ENCODE measurements around the gene PTGR3.

GRCh38 chr18:75203416-75204268 lies 5.3 kb downstream of the PTGR3 start:
- TF ChIP-seq, protein P1, sequence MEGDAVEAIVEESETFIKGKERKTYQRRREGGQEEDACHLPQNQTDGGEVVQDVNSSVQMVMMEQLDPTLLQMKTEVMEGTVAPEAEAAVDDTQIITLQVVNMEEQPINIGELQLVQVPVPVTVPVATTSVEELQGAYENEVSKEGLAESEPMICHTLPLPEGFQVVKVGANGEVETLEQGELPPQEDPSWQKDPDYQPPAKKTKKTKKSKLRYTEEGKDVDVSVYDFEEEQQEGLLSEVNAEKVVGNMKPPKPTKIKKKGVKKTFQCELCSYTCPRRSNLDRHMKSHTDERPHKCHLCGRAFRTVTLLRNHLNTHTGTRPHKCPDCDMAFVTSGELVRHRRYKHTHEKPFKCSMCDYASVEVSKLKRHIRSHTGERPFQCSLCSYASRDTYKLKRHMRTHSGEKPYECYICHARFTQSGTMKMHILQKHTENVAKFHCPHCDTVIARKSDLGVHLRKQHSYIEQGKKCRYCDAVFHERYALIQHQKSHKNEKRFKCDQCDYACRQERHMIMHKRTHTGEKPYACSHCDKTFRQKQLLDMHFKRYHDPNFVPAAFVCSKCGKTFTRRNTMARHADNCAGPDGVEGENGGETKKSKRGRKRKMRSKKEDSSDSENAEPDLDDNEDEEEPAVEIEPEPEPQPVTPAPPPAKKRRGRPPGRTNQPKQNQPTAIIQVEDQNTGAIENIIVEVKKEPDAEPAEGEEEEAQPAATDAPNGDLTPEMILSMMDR (IDR thresholded peaks at IDR 0.05): no peak
- TF ChIP-seq POLR2A (IDR thresholded peaks at IDR 0.05): no peak

Data from uterus (tissue), 2 donors.